SU-DHL-6 (cell line): Measurements from ENCODE around the gene TEAD1.

Experiments used
- EZH2phosphoT487 ChIP-seq: fragments of 200-600 bp; sonication (generic), shearing (Covaris generic); conservative IDR thresholded peaks from 2 replicates; pipeline ENCODE4 v1.6.1; 2018; ENCODE audit warnings: mild to moderate bottlenecking, antibody characterized with exemption, low read length, moderate library complexity, mixed read lengths
- TF ChIP-seq, protein P1 (sequence below): fragments of 200-600 bp; sonication (generic); IDR thresholded peaks from one replicate; pipeline ENCODE4 v1.5.1; 2017; ENCODE audit warnings: antibody characterized with exemption, mild to moderate bottlenecking, low read length, moderate library complexity; ENCODE audit not compliant: insufficient read depth, poor library complexity, severe bottlenecking

DNA sequence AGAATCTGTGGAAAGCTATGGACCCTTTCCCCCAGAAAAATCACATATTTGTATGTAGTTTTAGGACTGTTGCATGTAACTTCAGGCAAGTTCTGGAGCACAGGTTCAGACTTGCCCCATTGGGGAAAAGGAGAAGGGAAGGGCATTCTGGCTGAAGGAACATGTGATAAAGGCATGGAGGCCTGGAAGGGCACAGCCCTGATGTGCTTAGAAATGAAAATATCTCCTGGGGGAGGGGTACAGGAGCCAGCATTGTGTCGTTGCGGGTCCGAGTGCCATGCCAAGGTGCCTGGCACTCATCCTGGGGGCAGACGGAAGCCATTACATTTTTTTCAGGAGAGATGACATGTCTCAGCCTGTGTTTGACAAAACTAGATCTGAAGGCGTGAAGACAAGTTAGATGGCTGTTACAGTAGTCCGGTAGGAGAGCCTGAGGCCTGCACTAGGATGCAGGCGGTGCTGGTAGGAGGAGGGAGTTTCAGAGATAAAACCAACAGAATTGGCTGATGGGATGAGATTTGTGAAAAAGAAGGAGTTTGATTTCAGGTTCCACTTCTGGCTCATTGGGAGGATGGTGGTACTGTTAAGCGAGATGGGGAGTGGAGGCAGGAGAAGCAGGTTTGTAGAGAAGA lies 96.9 kb downstream of the TEAD1 start:
- TF ChIP-seq, protein P1, sequence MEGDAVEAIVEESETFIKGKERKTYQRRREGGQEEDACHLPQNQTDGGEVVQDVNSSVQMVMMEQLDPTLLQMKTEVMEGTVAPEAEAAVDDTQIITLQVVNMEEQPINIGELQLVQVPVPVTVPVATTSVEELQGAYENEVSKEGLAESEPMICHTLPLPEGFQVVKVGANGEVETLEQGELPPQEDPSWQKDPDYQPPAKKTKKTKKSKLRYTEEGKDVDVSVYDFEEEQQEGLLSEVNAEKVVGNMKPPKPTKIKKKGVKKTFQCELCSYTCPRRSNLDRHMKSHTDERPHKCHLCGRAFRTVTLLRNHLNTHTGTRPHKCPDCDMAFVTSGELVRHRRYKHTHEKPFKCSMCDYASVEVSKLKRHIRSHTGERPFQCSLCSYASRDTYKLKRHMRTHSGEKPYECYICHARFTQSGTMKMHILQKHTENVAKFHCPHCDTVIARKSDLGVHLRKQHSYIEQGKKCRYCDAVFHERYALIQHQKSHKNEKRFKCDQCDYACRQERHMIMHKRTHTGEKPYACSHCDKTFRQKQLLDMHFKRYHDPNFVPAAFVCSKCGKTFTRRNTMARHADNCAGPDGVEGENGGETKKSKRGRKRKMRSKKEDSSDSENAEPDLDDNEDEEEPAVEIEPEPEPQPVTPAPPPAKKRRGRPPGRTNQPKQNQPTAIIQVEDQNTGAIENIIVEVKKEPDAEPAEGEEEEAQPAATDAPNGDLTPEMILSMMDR: no peak
- TF ChIP-seq EZH2phosphoT487: no peak
